A549 treated with GW870086 at 1 μM for 4 hours (cell line): ENCODE results near the gene VGF. TPM values are rescaled to one million over a fixed set of nuclear protein-coding genes. Genes with fewer than 3 reads are reported as not detected.

ENCODE experiments used
- total RNA-seq: library from RNA; stranded (reverse); fragments of 200-300 nt; extraction: Qiagen RNA extraction; gene quantifications from 5 replicates; pipeline ENCODE4 v1.2.3, GENCODE V29; 2022; ENCODE audit warnings: low read depth

Gene VGF
- 12.8 to 27.7 TPM (median 17.7 TPM) in 5 replicates for total RNA-seq

DNA sequence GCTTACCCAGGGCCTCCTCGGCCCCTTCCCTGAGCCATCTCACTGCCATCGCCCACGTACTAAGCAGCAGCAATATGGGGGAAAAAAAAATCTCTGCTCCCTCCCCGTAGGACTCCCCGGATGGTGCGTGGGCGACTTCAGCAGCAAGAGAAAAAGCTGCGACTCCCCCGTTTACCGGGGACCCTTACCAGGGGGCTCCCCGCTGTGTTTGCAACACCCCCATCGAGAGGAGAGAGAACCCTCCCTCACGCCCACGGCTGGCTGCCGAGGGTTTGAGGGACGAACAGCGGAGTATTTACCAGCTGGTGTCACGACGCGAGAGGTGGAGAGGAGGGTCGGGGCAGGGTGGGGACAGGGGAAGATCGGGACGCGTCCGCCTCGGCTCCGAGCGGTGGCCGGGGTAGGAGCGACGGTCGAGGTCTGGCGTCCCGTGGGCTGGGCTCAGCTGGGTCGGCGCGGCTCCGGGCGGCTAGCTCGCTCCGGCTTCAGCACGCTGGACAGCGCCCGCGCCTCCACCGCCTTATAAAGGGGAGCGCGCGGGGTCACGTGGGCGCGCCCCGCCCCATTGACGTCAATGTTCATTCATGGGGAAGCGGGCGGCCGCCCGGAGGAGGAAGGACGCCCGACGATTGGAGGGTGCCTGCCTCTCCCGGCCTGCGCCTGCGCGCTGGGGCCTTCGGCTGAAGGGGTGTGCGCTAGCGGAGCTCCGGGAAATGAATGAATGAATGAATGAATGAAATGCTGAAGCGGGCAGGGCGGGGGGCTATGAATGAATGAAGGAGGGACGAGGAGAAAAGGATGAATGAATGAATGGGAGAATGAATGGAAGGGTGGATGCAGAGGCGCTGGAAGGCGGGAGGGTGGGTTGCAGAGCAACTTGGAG is at the start of gene VGF:
Gene VGF, minus strand, starts transcription at position 495 of the 883 bp plus-strand sequence. CDS start 726 bp downstream, outside the sequence.

DNA sequence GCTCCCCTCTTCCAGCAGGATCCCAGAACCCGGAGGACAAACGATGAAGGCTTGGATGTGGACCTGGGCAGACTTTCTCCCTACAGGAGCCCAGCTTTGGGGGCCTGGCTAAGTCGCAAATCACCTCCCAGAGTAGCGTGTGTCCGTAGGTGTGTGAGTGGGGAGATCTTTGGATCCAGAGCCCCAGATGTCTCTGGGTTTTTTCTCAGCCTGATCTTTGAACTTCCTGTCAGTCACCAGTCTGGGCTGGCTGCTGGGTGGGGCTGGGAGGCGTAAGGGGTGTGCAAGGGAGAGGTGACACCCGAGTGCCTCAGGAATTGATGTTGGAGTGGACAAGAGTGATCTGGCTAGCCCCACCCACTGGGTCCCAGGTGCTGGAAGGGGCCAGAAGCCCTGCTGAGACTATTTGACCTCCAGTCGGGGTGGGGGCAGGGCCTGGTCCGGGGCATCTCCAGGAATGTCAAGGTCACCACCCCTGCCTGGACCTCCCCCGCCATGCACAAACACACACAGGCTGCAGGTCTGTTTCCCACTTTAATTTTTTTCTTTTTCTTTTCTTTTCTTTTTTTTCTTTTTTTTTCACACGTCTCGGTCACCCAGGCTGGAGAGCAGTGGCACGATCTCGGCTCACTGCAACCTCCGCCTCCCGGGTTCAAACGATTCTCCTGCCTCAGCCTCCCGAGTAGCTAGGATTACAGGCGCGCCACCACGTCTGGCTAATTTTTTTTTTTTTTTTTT is 35.7 kb upstream of the VGF start, which contains the start of gene MOGAT3:
Gene MOGAT3, minus strand, starts transcription at position 175 of the 738 bp plus-strand sequence. CDS start 182 bp downstream, outside the sequence.

DNA sequence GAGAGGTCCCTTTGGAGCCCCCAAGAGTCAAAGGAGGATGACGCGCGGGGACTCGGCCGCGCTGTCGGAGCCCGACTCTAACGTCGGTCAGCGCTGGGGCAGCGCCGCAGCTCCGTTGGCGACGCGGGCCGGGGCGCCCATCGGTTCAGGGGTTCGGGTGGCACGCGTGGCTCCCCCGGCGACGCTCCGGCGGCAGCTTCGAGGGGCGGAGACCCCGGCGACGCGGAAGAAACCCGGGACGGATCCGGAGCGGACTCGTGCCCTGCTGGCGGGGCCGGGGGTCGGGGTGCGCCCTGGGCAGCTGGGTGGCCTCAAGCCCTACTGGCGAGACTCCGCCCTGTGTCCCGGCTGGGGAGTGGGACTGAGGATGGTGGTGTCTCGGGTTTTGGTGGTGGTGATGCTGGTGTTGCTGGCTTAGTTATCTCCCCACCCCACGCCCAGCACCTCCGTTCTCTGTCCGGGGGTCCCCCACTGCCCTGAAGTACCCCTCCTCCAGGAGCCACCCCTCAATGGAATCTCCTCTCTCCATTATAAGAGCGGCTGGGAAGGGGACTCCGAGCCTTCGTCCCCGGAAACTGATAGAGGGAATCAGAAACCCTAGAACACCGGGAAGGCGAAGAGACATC is 14.9 kb upstream of the VGF start, which contains the start of gene NAT16:
Gene NAT16, minus strand, starts transcription at position 164 of the 626 bp plus-strand sequence. CDS start 5,486 bp downstream, outside the sequence.

DNA sequence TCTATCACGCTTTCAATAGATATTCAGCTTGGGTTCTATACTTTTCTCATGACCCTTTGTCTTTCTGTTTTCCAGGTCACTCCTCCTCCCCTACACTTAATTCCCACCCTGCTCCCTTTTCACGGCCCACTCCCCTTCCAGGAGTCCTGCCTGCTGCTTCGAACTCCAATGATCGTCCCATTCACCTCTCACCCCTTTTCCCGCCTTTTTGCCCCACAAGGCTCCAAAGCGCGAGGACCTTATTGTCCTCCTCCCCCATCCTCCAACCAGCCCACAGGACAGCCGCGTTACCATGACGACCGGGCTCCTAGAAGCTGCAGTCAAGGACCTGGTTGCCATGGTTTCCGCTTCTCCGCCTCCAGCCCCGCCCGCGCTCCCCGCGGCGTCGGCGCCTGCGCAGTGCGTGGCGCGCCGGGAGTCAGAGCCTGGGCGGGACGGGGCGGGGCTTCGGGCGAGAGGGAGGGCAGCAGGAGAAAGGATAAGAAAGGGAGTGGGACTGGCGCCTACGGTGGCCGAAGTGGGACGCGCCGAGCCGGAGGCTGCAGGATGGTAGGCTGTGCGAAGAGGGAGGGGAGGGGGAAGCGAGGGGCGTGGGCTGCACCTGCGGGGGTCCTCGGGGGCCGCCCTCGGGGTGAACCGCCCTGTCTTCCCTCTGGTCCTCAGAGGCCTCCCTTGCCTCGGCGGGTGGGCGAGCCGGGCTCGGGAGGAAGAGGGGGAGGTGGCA is 11.2 kb downstream of the VGF start, which contains the start of gene AP1S1:
Gene AP1S1, plus strand, starts transcription at position 508 of the 724 bp plus-strand sequence. Its CDS starts 39 bp downstream, at position 547.

DNA sequence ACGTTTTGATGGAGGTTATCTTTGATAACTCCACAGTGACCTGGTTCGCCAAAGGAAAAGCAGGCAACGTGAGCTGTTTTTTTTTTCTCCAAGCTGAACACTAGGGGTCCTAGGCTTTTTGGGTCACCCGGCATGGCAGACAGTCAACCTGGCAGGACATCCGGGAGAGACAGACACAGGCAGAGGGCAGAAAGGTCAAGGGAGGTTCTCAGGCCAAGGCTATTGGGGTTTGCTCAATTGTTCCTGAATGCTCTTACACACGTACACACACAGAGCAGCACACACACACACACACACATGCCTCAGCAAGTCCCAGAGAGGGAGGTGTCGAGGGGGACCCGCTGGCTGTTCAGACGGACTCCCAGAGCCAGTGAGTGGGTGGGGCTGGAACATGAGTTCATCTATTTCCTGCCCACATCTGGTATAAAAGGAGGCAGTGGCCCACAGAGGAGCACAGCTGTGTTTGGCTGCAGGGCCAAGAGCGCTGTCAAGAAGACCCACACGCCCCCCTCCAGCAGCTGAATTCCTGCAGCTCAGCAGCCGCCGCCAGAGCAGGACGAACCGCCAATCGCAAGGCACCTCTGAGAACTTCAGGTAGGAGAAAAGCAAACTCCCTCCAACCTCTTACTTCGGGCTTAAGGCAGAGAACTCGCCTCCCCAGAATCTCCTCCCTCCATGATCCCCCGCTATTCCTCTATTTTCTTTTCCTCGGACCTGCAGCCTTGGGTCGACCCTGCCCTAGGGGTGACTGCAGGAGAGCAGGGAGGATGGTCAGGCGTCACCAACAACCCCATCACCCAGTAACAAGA is 38.5 kb downstream of the VGF start, which contains the start of gene SERPINE1:
Gene SERPINE1, plus strand, starts transcription at position 454 of the 809 bp plus-strand sequence. CDS start 1,290 bp downstream, outside the sequence.

Other genes with a start within 250 kb of the VGF start
- 14.0 to 20.8 TPM (median 19.9 TPM) in 5 replicates for gene MUC3A, start 216.0 kb downstream of the VGF start, total RNA-seq
- 14.8 to 23.2 TPM (median 20.8 TPM) in 5 replicates for gene MUC12, start 196.0 kb downstream of the VGF start, total RNA-seq
- gene MUC17, start 145.5 kb downstream of the VGF start, total RNA-seq = 0.01 to 0.19 TPM (median 0.03 TPM) in 4 of 5 replicates, not detected in the other
- 11.6 to 15.7 TPM (median 12.4 TPM) in 5 replicates for gene TRIM56, start 80.1 kb downstream of the VGF start, total RNA-seq
- 1,451 to 1,792 TPM (median 1,550 TPM) in 5 replicates for gene SERPINE1, start 38.5 kb downstream of the VGF start, total RNA-seq
- 140 to 156 TPM (median 147 TPM) in 5 replicates for gene AP1S1, start 11.1 kb downstream of the VGF start, total RNA-seq
- gene NAT16, start 14.7 kb upstream of the VGF start, total RNA-seq = 0.06 to 0.25 TPM (median 0.11 TPM) in 5 replicates
- not detected in 5 replicates for gene MOGAT3, start 35.5 kb upstream of the VGF start, total RNA-seq
- 69.1 to 87.4 TPM (median 81.3 TPM) in 5 replicates for gene PLOD3, start 52.0 kb upstream of the VGF start, total RNA-seq
- gene ZNHIT1, start 52.6 kb upstream of the VGF start, total RNA-seq = 80.9 to 104 TPM (median 90.2 TPM) in 5 replicates
- 7.0 to 11.5 TPM (median 10.7 TPM) in 5 replicates for gene CLDN15, start 72.2 kb upstream of the VGF start, total RNA-seq
- gene FIS1, start 79.5 kb upstream of the VGF start, total RNA-seq = 136 to 151 TPM (median 137 TPM) in 5 replicates
- gene IFT22, start 156.2 kb upstream of the VGF start, total RNA-seq = 49.9 to 56.8 TPM (median 53.6 TPM) in 5 replicates
- gene COL26A1, start 197.3 kb upstream of the VGF start, total RNA-seq = 0.36 to 0.83 TPM (median 0.60 TPM) in 5 replicates